HEK293 (cell line): ENCODE results near the gene G3BP2.

Experiments used
- CTCF ChIA-PET: fragments of 350-600 bp; formaldehyde crosslinking; extraction: SDS; loops from one replicate; lab custom pipeline; 2021; ENCODE audit warnings: antibody characterized with exemption; lab: Yijun Ruan, JAX
- POLR2A ChIA-PET: fragments of 300-600 bp; formaldehyde crosslinking; extraction: SDS; loops from one replicate; lab custom pipeline; 2020; ENCODE audit warnings: antibody characterized with exemption, inconsistent platforms; lab: Yijun Ruan, JAX
- H3K27ac ChIP-seq: fragments of 200-500 bp; sonication (Bioruptor generic); 2 replicates; pipeline ENCODE4 v1.5.1; 2014; ENCODE audit warnings: low read depth, low read length, control low read depth, inconsistent platforms; ENCODE audit errors: extremely low read depth
- H3K36me3 ChIP-seq, 2 experiments: fragments of 200-500 bp in 1 of 2; sonication (Bioruptor generic) in 1 of 2; 1 replicate in 1 of 2; 2 replicates in 1 of 2; pipeline ENCODE4 v1.5.1; 2014 to 2017; ENCODE audit warnings: inconsistent platforms in 2 of 2, low read length in 2 of 2; ENCODE audit not compliant: control insufficient read depth in 2 of 2, insufficient read depth in 1 of 2
- H3K4me1 ChIP-seq: fragments of 200-500 bp; sonication (Bioruptor generic); 2 replicates; pipeline ENCODE4 v1.5.1; 2014; ENCODE audit warnings: mild to moderate bottlenecking, low read length, inconsistent platforms; ENCODE audit not compliant: control insufficient read depth, insufficient read depth
- H3K4me3 ChIP-seq: 2 replicates; pipeline ENCODE4 v1.5.1; 2011; ENCODE audit warnings: low read depth, mild to moderate bottlenecking, control low read depth, low read length, moderate library complexity
- H3K9me3 ChIP-seq: fragments of 200-500 bp; sonication (Bioruptor generic); 2 replicates; pipeline ENCODE4 v1.5.1; 2014; ENCODE audit warnings: low read depth, low read length, inconsistent platforms; ENCODE audit not compliant: control insufficient read depth, insufficient read depth
- GLIS1 ChIP-seq: fragments of 450-650 bp; formaldehyde crosslinking; IDR thresholded peaks from 2 replicates; pipeline ENCODE4 v1.5.1; 2016; ENCODE audit warnings: missing biosample characterization, missing genetic modification characterization
- KLF1 ChIP-seq: fragments of 450-650 bp; formaldehyde crosslinking; IDR thresholded peaks from 2 replicates; pipeline ENCODE4 v1.5.1; 2016; ENCODE audit warnings: missing biosample characterization, missing genetic modification characterization
- KLF17 ChIP-seq: fragments of 450-650 bp; formaldehyde crosslinking; IDR thresholded peaks from 2 replicates; pipeline ENCODE4 v1.5.1; 2016; ENCODE audit warnings: missing biosample characterization, missing genetic modification characterization
- KLF8 ChIP-seq: fragments of 450-650 bp; formaldehyde crosslinking; IDR thresholded peaks from 2 replicates; pipeline ENCODE4 v1.5.1; 2016; ENCODE audit warnings: missing biosample characterization, missing genetic modification characterization
- PATZ1 ChIP-seq: fragments of 450-650 bp; formaldehyde crosslinking; IDR thresholded peaks from 2 replicates; pipeline ENCODE4 v1.5.1; 2016; ENCODE audit warnings: missing biosample characterization, missing genetic modification characterization
- PRDM1 ChIP-seq: fragments of 450-650 bp; formaldehyde crosslinking; IDR thresholded peaks from 2 replicates; pipeline ENCODE4; 2016; ENCODE audit warnings: missing biosample characterization, missing genetic modification characterization
- RBAK ChIP-seq: fragments of 450-650 bp; formaldehyde crosslinking; IDR thresholded peaks from 2 replicates; pipeline ENCODE4 v1.5.1; 2016; ENCODE audit warnings: missing biosample characterization, missing genetic modification characterization
- REST ChIP-seq: fragments of 450-650 bp; formaldehyde crosslinking; IDR thresholded peaks from 2 replicates; pipeline ENCODE4 v1.5.1; 2016; ENCODE audit warnings: missing biosample characterization, missing genetic modification characterization
- TCF7L2 ChIP-seq: IDR thresholded peaks from 2 replicates; pipeline ENCODE4 v1.6.1; 2011; ENCODE audit warnings: low read depth, mild to moderate bottlenecking, inconsistent platforms, low read length, moderate library complexity, borderline replicate concordance
- YY2 ChIP-seq: fragments of 450-650 bp; formaldehyde crosslinking; IDR thresholded peaks from 2 replicates; pipeline ENCODE4 v1.5.1; 2016; ENCODE audit warnings: missing biosample characterization, missing genetic modification characterization
- ZBTB44 ChIP-seq: fragments of 450-650 bp; IDR thresholded peaks from 2 replicates; pipeline ENCODE4 v1.5.1; 2018; ENCODE audit warnings: missing biosample characterization, mild to moderate bottlenecking, missing genetic modification characterization
- ZBTB6 ChIP-seq: fragments of 450-650 bp; formaldehyde crosslinking; IDR thresholded peaks from 2 replicates; pipeline ENCODE4 v1.5.1; 2017; ENCODE audit warnings: missing biosample characterization, missing genetic modification characterization
- ZFP37 ChIP-seq: fragments of 450-650 bp; formaldehyde crosslinking; IDR thresholded peaks from 2 replicates; pipeline ENCODE4 v1.5.1; 2016; ENCODE audit warnings: missing biosample characterization, missing genetic modification characterization
- ZNF175 ChIP-seq: fragments of 450-650 bp; formaldehyde crosslinking; IDR thresholded peaks from 2 replicates; pipeline ENCODE4 v1.5.1; 2016; ENCODE audit warnings: missing biosample characterization, missing genetic modification characterization
- ZNF202 ChIP-seq: fragments of 450-650 bp; formaldehyde crosslinking; IDR thresholded peaks from 2 replicates; pipeline ENCODE4 v1.5.1; 2016; ENCODE audit warnings: missing biosample characterization, missing genetic modification characterization, borderline replicate concordance
- ZNF266 ChIP-seq: fragments of 450-650 bp; formaldehyde crosslinking; IDR thresholded peaks from 2 replicates; pipeline ENCODE4 v1.5.1; 2016; ENCODE audit warnings: missing biosample characterization, missing genetic modification characterization, low read depth
- ZNF362 ChIP-seq: fragments of 450-650 bp; formaldehyde crosslinking; IDR thresholded peaks from 2 replicates; pipeline ENCODE4 v1.5.1; 2016; ENCODE audit warnings: missing biosample characterization, missing genetic modification characterization
- ZNF391 ChIP-seq: fragments of 450-650 bp; formaldehyde crosslinking; IDR thresholded peaks from 2 replicates; pipeline ENCODE4 v1.5.1; 2016; ENCODE audit warnings: low read depth, missing biosample characterization, missing genetic modification characterization, borderline replicate concordance
- ZNF433 ChIP-seq: fragments of 450-650 bp; formaldehyde crosslinking; IDR thresholded peaks from 2 replicates; pipeline ENCODE4 v1.5.1; 2016; ENCODE audit warnings: missing biosample characterization, missing genetic modification characterization, low read depth
- ZNF473 ChIP-seq: fragments of 450-650 bp; formaldehyde crosslinking; IDR thresholded peaks from 2 replicates; pipeline ENCODE4 v1.5.1; 2017; ENCODE audit warnings: missing biosample characterization, missing genetic modification characterization
- ZNF530 ChIP-seq: fragments of 450-650 bp; formaldehyde crosslinking; IDR thresholded peaks from 2 replicates; pipeline ENCODE4 v1.5.1; 2016; ENCODE audit warnings: low read depth, missing biosample characterization, missing genetic modification characterization
- ZNF544 ChIP-seq: fragments of 450-650 bp; formaldehyde crosslinking; IDR thresholded peaks from 2 replicates; pipeline ENCODE4 v1.5.0; 2017; ENCODE audit warnings: missing biosample characterization, missing genetic modification characterization
- ZNF548 ChIP-seq: fragments of 450-650 bp; formaldehyde crosslinking; IDR thresholded peaks from 2 replicates; pipeline ENCODE4 v1.5.1; 2016; ENCODE audit warnings: missing biosample characterization, missing genetic modification characterization
- ZNF558 ChIP-seq: fragments of 450-650 bp; formaldehyde crosslinking; IDR thresholded peaks from 2 replicates; pipeline ENCODE4 v1.5.1; 2016; ENCODE audit warnings: missing biosample characterization, missing genetic modification characterization
- ZNF626 ChIP-seq: fragments of 450-650 bp; sonication (Bioruptor Pico); formaldehyde crosslinking; IDR thresholded peaks from 2 replicates; pipeline ENCODE4 v1.5.1; 2018; ENCODE audit warnings: missing biosample characterization, missing genetic modification characterization, inconsistent platforms
- ZNF707 ChIP-seq: fragments of 450-650 bp; formaldehyde crosslinking; IDR thresholded peaks from 2 replicates; pipeline ENCODE4 v1.5.1; 2016; ENCODE audit warnings: missing biosample characterization, missing genetic modification characterization
- ZSCAN30 ChIP-seq: fragments of 450-650 bp; IDR thresholded peaks from 2 replicates; pipeline ENCODE4 v1.5.1; 2018; ENCODE audit warnings: missing biosample characterization, mild to moderate bottlenecking, missing genetic modification characterization, moderate library complexity

Gene G3BP2

GRCh38 chr4:75630174-75630936 lies 42.9 kb downstream of the G3BP2 start, which contains the start of gene CDKL2 (continued):
- TF ChIP-seq ZBTB44 (0 out of 2 replicates have a peak, but pooled peaks have one; percentile 14), ZNF391 (no peak; the same call in 1 of the 2 replicates), ZNF626 (tag by site-specific recombination) (no peak), ZNF544 (tag by site-specific recombination) (no peak), ZNF362 (tag by site-specific recombination) (no peak), ZNF707 (no peak), ZNF530 (tag by site-specific recombination) (no peak), ZNF175 (tag by site-specific recombination) (no peak), ZNF548 (tag by site-specific recombination) (no peak), ZNF266 (tag by site-specific recombination) (no peak), ZNF202 (tag by site-specific recombination) (no peak), ZFP37 (tag by site-specific recombination) (no peak), KLF1 (tag by site-specific recombination) (peak; percentile 93), ZSCAN30 (tag by site-specific recombination) (no peak), TCF7L2 (no peak), KLF8 (tag by site-specific recombination) (peak; percentile 82; the same call in 1 of the 2 replicates), PATZ1 (tag by site-specific recombination) (peak; percentile 97), RBAK (tag by site-specific recombination) (no peak), ZNF558 (tag by site-specific recombination) (no peak)

GRCh38 chr4:75629239-75629638 lies 44.0 kb downstream of the G3BP2 start:
- TF ChIP-seq ZNF473 (no peak), ZBTB6 (tag by site-specific recombination) (no peak), GLIS1 (tag by site-specific recombination) (no peak), ZNF433 (tag by site-specific recombination) (no peak), PRDM1 (tag by site-specific recombination) (no peak), YY2 (no peak), KLF17 (tag by site-specific recombination) (no peak), REST (tag by site-specific recombination) (no peak)
- TF ChIP-seq, all 188 proteins: peak for 0
- no peak overlapping the region for H3K4me3 ChIP-seq
- no peaks in the 10 kb centered on the region for H3K4me1 ChIP-seq
- H3K36me3 ChIP-seq = no peaks in the 10 kb centered on the region; a peak in 1 of 3 replicates
- ChIA-PET CTCF (no interaction called here), POLR2A (interaction anchor here (2.3 kb wide), 1 partner anchor 95 kb away, joined by 8 read pairs; the partner anchor contains the start of gene USO1)
- no peaks in the 10 kb centered on the region for H3K9me3 ChIP-seq
- no peak overlapping the region for H3K27ac ChIP-seq
